GM18858 (cell line): ENCODE measurements around the gene PTH1R.

Source experiments
- ATAC-seq: cut with Tn5 transposase; IDR thresholded peaks from one replicate; pipeline ENCODE4 v1.9.1; 2021; ENCODE audit not compliant: unreplicated experiment

PTH1R gene

DNA sequence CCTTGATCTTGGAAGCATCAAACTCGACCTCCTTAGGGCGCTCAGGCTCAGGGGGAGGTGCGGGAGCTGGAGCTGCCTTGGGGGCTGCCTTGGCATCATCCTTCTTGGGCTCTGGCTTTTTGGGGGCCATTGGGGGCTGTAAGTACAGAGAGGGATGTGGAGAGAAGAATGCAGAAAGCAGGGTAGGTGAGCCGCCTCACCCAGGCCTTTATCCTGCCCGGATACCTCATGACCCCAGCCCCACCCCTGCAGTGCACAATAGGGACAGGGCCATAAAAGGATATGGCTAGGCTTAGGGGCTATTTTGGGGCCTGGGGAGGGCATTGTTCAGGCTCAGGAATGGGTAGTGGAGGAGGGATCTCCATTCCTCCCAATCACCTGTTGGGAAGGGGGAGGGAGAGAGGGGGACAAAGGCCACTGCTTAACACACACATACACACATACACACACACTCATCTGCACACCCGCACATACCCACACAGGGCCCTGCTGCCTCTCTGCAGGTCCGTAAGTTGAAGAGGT, 14.2 kb upstream of the PTH1R start, which contains the start of gene MYL3:
TSS of gene MYL3 (minus strand) at position 184 of the 522 bp plus-strand sequence. CDS start at position 130, 54 bp downstream.
- no peak for ATAC-seq

- ATAC-seq = no peak
Measured at GRCh38 chr3:46864061-46864881, 13.2 kb upstream of the PTH1R start.

- no peak for ATAC-seq
Measured at GRCh38 chr3:46865031-46865507, 12.5 kb upstream of the PTH1R start.

DNA sequence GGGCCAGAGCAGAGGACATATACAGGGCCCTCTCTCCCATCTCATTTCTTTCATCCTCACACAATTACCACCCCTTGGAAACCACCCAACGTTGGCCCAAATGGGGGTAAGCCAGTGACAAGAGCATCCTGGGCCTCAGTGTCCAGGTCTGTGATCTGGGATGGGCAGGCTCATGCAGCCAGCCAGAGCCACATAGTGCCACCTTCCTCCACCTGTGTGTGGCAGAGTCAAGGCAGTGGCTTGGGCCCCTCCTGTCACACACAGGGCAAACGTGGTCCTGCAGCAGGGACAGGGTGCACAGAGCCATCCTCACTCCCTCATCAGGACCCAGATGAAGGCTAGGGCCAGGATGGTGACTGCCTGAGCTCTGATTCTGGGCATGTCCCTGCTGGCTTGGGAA, 12.0 kb upstream of the PTH1R start:
- no peak for ATAC-seq

DNA sequence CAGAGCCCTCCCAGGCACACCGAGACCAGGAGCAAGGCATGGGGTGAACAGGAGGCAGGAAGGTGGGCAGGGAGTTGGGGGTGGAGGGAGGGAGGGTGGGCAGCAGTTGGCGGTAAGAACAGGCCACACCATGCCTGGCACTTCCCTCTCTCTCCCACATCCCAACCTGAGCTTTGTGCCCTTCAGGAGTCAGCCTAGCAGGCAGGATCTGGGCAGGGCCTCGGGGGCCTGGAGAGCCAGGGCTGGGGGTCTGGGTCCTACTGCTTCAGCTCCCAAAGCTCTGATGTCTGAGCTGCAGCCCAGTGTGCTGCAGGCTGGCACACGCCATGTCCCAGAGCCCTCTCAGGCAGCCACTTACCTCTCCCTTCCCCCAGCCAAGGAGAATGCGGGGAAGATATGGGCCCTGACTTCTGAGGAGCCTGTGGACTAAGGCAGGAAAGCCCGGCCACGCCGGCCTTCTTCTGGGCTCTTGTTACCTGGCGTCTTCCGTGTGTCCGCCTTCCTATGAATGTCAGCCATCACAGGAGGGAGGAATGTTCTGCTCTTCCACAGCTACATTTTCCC, 11.4 kb upstream of the PTH1R start:
- no peak for ATAC-seq

DNA sequence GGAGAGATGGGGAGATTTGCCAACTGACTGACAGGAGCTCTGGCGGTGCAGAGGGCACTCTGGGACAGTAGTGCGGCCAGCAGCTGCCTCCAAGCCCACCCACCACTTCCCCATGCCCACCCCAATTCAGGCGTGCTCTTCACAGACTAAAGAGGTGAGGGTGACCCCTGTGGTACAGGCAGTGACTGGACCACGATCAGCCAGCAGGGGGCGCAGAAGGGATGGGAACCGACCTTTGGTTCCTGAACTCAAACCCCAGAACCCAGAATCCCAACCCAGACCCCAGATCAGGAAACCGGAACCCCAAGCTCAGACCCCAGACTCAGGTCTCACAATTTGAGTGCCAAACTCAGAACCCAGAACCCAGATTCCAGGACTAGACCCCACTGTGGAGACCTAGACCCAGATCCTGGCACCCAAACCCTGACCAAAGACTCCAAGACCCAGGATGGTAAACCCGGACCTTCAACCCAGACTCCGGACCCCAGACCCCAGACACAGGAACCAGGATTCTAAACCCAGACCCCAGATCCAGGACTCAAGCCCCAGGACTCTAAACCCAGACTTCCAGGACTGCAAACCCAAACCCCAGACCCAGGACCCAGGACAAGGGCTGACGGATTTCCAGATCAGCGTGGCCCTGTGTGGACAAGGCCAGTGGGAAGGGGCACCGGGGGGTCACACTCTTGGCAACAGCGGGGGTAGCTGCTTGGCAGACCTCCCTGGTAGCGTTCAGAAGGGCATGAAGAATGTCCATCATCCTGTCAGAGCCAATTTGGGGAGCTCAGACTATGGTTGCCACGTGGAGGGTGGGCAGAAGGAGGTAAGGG, 10.6 kb upstream of the PTH1R start:
- no peak for ATAC-seq

DNA sequence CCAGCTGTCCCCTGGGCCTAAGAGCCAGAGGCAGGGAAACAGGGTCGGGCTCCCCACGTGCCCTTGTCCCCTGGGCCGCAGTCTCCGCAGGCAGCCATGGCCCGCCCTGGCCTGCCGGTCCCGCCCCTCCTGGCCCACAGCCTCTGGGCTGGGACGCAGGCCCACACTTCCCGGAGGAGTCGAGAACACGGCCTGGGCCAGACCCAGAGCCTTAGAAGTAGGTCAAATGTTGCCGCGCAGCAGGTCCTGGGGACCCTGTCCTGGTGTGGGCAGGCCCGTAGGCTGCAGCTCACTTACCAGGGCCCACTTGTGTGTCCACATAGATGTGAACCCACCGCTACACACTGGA, 10.0 kb upstream of the PTH1R start:
- ATAC-seq = no peak

GRCh38 chr3:46868287-46868686, 9.2 kb upstream of the PTH1R start:
- no peak for ATAC-seq

GRCh38 chr3:46868948-46869347, 8.6 kb upstream of the PTH1R start:
- no peak for ATAC-seq

DNA sequence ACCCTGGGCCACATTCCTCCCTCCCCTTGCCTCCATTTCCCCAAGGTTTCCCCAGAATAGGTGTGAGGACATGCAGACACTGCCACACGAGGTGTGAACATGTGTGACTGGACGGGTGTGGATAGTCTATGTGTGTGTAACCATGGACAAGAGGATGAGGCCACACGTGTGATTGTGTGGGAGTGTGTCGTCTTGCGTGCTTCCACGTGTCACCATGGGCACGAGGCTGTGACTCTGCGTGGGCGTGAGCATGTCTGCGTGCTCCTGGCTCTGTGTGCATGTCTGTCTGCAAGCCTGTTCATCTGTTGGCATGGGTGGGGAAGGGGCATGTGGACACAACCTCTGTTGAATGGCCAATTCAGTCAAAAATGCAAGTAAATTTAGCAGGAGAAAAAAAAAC, 8.1 kb upstream of the PTH1R start:
- no peak for ATAC-seq

- no peak for ATAC-seq
Measured at GRCh38 chr3:46870651-46871050, 6.9 kb upstream of the PTH1R start.

GRCh38 chr3:46871222-46871621, 6.3 kb upstream of the PTH1R start:
- no peak for ATAC-seq

DNA sequence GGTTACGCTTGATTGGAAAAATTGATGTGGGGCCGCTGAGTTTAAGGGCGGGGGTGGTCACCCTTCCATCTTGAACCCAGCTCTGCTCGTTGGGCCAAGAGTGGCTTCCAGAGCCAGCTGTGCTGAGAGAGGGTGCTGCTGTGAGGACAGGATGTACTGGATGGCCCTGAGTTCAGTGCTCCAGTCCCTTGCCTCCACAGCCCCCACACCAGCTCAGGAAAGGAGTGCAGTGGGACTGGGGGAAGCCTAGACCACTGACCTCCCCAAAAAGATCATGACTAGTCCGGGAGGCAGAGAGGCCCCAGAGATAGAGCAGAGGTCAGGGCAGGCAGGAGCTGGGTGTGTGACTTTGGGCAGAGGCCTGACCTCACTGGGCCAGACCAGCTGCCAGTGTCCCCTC, 4.0 kb upstream of the PTH1R start:
- ATAC-seq = no peak

- ATAC-seq = no peak
Measured at GRCh38 chr3:46874430-46874829, 3.1 kb upstream of the PTH1R start.

DNA sequence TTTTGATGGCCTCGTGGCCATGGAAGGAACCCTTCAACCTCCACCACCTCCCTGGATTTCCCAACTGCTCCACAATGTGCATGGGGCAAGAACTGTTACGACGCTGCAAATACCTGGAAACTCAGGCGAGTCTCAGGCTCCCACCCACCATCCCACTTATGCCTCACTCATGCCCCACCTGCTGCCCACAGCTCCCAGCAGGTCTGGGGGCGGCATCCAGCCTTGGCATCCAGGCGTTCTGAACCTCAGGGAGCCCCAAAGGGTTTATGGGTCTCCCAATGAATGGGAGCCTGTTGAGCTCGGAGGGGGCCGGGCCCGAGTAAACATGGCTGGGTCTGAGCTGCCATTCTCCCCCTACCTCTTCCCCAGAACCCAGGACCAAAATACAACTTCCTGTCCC, 2.0 kb upstream of the PTH1R start:
- no peak for ATAC-seq

DNA sequence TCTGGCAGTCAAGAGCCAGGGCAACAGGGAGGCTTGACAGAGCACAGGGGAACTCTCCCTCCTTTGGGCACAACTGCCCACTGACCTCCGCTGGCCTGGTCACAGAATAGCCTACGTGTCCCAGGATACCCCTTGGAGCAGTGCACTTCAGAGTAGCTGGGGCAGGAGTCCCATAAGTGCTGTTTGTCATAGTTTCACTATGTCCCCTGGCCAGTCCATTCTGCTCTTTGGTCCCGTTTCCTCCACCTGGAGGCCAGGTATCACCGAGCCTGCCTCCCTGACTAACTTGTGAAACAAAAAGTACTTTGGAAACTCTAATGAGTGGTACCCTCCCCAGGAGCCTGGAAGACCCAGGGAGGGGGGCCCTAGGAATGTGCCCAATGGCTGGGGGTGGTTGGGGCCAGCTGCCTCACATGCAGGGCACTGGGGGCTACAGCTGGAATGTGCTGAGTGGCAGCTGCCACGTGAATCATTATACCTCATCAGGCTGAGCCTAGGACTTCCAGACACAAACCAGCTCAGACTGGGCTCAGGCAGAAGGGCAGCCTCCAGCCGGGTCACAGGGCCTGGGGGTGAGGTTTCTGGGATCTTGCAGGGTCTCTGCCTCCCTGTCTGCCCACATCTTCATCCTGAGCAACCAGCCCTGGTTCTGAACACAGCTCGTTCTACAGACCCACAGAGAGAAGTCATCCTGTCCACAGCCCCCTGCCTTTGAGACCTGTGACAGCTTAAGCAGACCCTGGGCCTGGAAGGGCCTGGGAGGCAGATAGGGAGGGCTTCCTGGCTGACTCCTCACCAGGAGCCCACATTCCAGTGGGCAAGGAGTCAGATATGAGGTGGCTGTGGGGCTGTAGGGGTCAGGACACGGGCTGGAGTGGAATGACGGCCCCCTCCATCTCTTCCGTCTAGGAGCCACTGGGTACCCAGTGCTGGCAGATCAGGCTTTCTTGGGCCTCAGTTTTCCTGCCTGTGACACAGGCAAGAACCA, 914 bp upstream of the PTH1R start:
- no peak for ATAC-seq

DNA sequence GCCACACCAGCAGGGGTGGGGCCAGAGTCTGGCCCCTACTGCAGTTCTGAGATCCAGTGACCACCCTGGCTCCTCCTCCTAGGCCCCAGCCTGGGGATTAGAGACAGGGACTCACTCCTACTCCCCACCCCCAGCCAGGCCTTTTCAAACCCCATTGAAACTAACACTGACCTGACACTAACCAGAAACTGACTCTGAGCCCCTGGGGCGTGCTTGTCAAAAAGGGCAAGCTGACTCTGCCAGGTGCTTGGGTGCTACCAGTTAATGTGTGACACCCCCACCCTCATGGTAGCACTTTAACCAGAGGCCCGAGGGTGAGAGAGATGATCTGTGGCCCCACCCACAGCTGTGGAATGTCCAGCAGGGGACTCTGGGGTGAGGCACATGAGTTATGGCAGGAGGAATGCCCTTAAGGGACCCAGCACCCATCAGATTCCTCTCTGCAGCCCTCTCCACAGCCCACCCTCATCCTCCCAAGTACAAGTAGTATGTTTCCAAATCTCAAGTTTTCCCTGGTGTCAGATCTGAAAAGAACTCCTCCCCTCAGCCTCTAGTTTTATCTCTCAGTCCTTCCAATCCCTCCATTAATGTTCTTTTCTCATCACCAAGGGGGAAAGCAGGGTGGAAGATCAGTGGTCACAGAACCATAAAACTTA, 1.4 kb downstream of the PTH1R start:
- ATAC-seq = no peak

GRCh38 chr3:46880884-46881595, 3.5 kb downstream of the PTH1R start:
- no peak for ATAC-seq
